Measurements from ENCODE around the gene LYSMD2. TPM values are rescaled to one million over a fixed set of nuclear protein-coding genes. Genes with fewer than 3 reads are reported as not detected.
A peak's percentile ranks its signal among the peaks of the same experiment; 100 is the strongest.

The LYSMD2 gene
- total RNA-seq, 4 donors from 2014 or later: 11.0 to 15.0 (median 12.9) TPM

- intact Hi-C loops (cut with DNase I): no loop called here
- no peak for TF ChIP-seq CTCF (IDR thresholded peaks at IDR 0.05)
- TF ChIP-seq POLR2A (IDR thresholded peaks at IDR 0.05): no peak
- Histone ChIP-seq H3K4me1 (peaks cover 6 to 40% (median 7%) of the 10 kb centered on the region in 3 donors), H3K9me3 (no peaks in the 10 kb centered on the region), H3K27me3 (no peaks in the 10 kb centered on the region), H3K4me3 (no peak overlapping the region), H3K27ac (no peak overlapping the region), H3K36me3 (no peaks in the 10 kb centered on the region)
- no peak for DNase-seq
- WGBS, 2 donors: 50 to 70% methylated on average over 2 of the region's 2 CpGs
Measured at GRCh38 chr15:51754267-51754666, 16.8 kb upstream of the LYSMD2 start.

GRCh38 chr15:51752888-51753287 lies 15.4 kb upstream of the LYSMD2 start:
- Histone ChIP-seq H3K9me3 (no peaks in the 10 kb centered on the region), H3K27ac (no peak overlapping the region), H3K4me3 (peak overlapping the region in 1 of 4 donors; percentile 89), H3K27me3 (no peaks in the 10 kb centered on the region), H3K36me3 (no peaks in the 10 kb centered on the region), H3K4me1 (peaks cover 0 to 28% (median 6%) of the 10 kb centered on the region in 3 donors)
- no peak for DNase-seq
- intact Hi-C loops (cut with DNase I): no loop called here
- WGBS, 2 donors: 76 to 82% methylated on average over 5 of the region's 5 CpGs
- no peak for TF ChIP-seq POLR2A (IDR thresholded peaks at IDR 0.05)
- no peak for TF ChIP-seq CTCF (IDR thresholded peaks at IDR 0.05)

GRCh38 chr15:51751697-51752683 lies 14.5 kb upstream of the LYSMD2 start:
- WGBS, 2 donors: 9 to 13% methylated on average over 13 to 18 of the region's 71 CpGs
- no peaks in the 10 kb centered on the region for H3K27me3 ChIP-seq
- DNase-seq: no peak

GRCh38 chr15:51750792-51751696 lies 13.6 kb upstream of the LYSMD2 start, which contains the start of gene TMOD2:
Gene TMOD2 (plus strand): TSS chr15:51751597. CDS start chr15:51766442, 14,845 bp downstream.
- WGBS, 2 donors: 28 to 30% methylated on average over 9 to 23 of the region's 65 CpGs
- Histone ChIP-seq H3K27ac (peak within 1 kb of the TSS; percentile 57 to 89 (median 78)), H3K4me3 (peak within 1 kb of the TSS; percentile 55 to 89 (median 84)), H3K4me1 (peaks cover 0 to 28% (median 6%) of the 10 kb centered on the region in 3 donors), H3K36me3 (no peaks in the 10 kb centered on the region), H3K9me3 (no peaks in the 10 kb centered on the region), H3K27me3 (no peaks in the 10 kb centered on the region)
- intact Hi-C loops (cut with DNase I): no loop called here
- TF ChIP-seq CTCF (IDR thresholded peaks at IDR 0.05): no peak
- TF ChIP-seq POLR2A (IDR thresholded peaks at IDR 0.05): peak in 1 of 4 donors; percentile 23
- no peak for DNase-seq

More at GRCh38 chr15:51751697-51752683, 14.5 kb upstream of the LYSMD2 start:
- peak overlapping the region; percentile 57 to 89 (median 78) for H3K27ac ChIP-seq
- intact Hi-C loops (cut with DNase I): no loop called here
- no peaks in the 10 kb centered on the region for H3K36me3 ChIP-seq
- no peaks in the 10 kb centered on the region for H3K9me3 ChIP-seq
- TF ChIP-seq CTCF (IDR thresholded peaks at IDR 0.05): no peak
- TF ChIP-seq POLR2A (IDR thresholded peaks at IDR 0.05): no peak
- peak overlapping the region; percentile 55 to 89 (median 84) for H3K4me3 ChIP-seq
- peaks cover 0 to 28% (median 6%) of the 10 kb centered on the region in 3 donors for H3K4me1 ChIP-seq
